ENCODE measurements around the gene KIAA0825.

KIAA0825 gene

GRCh38 chr5:94481059-94481458, 137.3 kb downstream of the KIAA0825 start:
- H3K27me3 ChIP-seq (ENCODE audit: control insufficient read depth, insufficient read depth, low read length), result no peaks in the 10 kb centered on the region
- no peaks in the 10 kb centered on the region for H3K36me3 ChIP-seq (ENCODE audit: control insufficient read depth, insufficient read depth, low read length)
- no peaks in the 10 kb centered on the region for H3K9me3 ChIP-seq (ENCODE audit: control insufficient read depth, insufficient read depth, low read length)
- no peak overlapping the region for H3K4me3 ChIP-seq (ENCODE audit: low read depth, low read length)
- no peaks in the 10 kb centered on the region for H3K4me1 ChIP-seq (ENCODE audit: control insufficient read depth, insufficient read depth, low read length)
- H3K9ac ChIP-seq (ENCODE audit: low read depth, low read length), result no peak overlapping the region

GRCh38 chr5:94480486-94480885, 137.9 kb downstream of the KIAA0825 start:
- H3K9ac ChIP-seq (ENCODE audit: low read depth, low read length), result no peak overlapping the region
- H3K36me3 ChIP-seq (ENCODE audit: control insufficient read depth, insufficient read depth, low read length), result no peaks in the 10 kb centered on the region
- no peak overlapping the region for H3K4me3 ChIP-seq (ENCODE audit: low read depth, low read length)
- no peaks in the 10 kb centered on the region for H3K9me3 ChIP-seq (ENCODE audit: control insufficient read depth, insufficient read depth, low read length)
- H3K27me3 ChIP-seq (ENCODE audit: control insufficient read depth, insufficient read depth, low read length), result no peaks in the 10 kb centered on the region
- H3K4me1 ChIP-seq (ENCODE audit: control insufficient read depth, insufficient read depth, low read length), result no peaks in the 10 kb centered on the region

GRCh38 chr5:94473936-94474335, 144.5 kb downstream of the KIAA0825 start:
- no peaks in the 10 kb centered on the region for H3K4me1 ChIP-seq (ENCODE audit: control insufficient read depth, insufficient read depth, low read length)
- no peak overlapping the region for H3K9ac ChIP-seq (ENCODE audit: low read depth, low read length)
- no peak overlapping the region for H3K4me3 ChIP-seq (ENCODE audit: low read depth, low read length)
- no peaks in the 10 kb centered on the region for H3K27me3 ChIP-seq (ENCODE audit: control insufficient read depth, insufficient read depth, low read length)
- no peaks in the 10 kb centered on the region for H3K36me3 ChIP-seq (ENCODE audit: control insufficient read depth, insufficient read depth, low read length)
- no peaks in the 10 kb centered on the region for H3K9me3 ChIP-seq (ENCODE audit: control insufficient read depth, insufficient read depth, low read length)

GRCh38 chr5:94471521-94471920, 146.9 kb downstream of the KIAA0825 start:
- Histone ChIP-seq H3K9me3 (ENCODE audit: control insufficient read depth, insufficient read depth, low read length) (no peaks in the 10 kb centered on the region), H3K4me1 (ENCODE audit: control insufficient read depth, insufficient read depth, low read length) (no peaks in the 10 kb centered on the region), H3K27me3 (ENCODE audit: control insufficient read depth, insufficient read depth, low read length) (no peaks in the 10 kb centered on the region), H3K36me3 (ENCODE audit: control insufficient read depth, insufficient read depth, low read length) (no peaks in the 10 kb centered on the region), H3K9ac (ENCODE audit: low read depth, low read length) (no peak overlapping the region), H3K4me3 (ENCODE audit: low read depth, low read length) (no peak overlapping the region)

GRCh38 chr5:94470802-94471201, 147.6 kb downstream of the KIAA0825 start:
- Histone ChIP-seq H3K36me3 (ENCODE audit: control insufficient read depth, insufficient read depth, low read length) (no peaks in the 10 kb centered on the region), H3K4me3 (ENCODE audit: low read depth, low read length) (no peak overlapping the region), H3K9ac (ENCODE audit: low read depth, low read length) (no peak overlapping the region), H3K9me3 (ENCODE audit: control insufficient read depth, insufficient read depth, low read length) (no peaks in the 10 kb centered on the region), H3K27me3 (ENCODE audit: control insufficient read depth, insufficient read depth, low read length) (no peaks in the 10 kb centered on the region), H3K4me1 (ENCODE audit: control insufficient read depth, insufficient read depth, low read length) (no peaks in the 10 kb centered on the region)

GRCh38 chr5:94469894-94470329, 148.5 kb downstream of the KIAA0825 start:
- Histone ChIP-seq H3K27me3 (ENCODE audit: control insufficient read depth, insufficient read depth, low read length) (no peaks in the 10 kb centered on the region), H3K9ac (ENCODE audit: low read depth, low read length) (no peak overlapping the region), H3K4me1 (ENCODE audit: control insufficient read depth, insufficient read depth, low read length) (no peaks in the 10 kb centered on the region), H3K36me3 (ENCODE audit: control insufficient read depth, insufficient read depth, low read length) (no peaks in the 10 kb centered on the region), H3K9me3 (ENCODE audit: control insufficient read depth, insufficient read depth, low read length) (no peaks in the 10 kb centered on the region), H3K4me3 (ENCODE audit: low read depth, low read length) (no peak overlapping the region)

- Histone ChIP-seq H3K27me3 (ENCODE audit: control insufficient read depth, insufficient read depth, low read length) (no peaks in the 10 kb centered on the region), H3K36me3 (ENCODE audit: control insufficient read depth, insufficient read depth, low read length) (no peaks in the 10 kb centered on the region), H3K4me3 (ENCODE audit: low read depth, low read length) (no peak overlapping the region), H3K9ac (ENCODE audit: low read depth, low read length) (no peak overlapping the region), H3K4me1 (ENCODE audit: control insufficient read depth, insufficient read depth, low read length) (no peaks in the 10 kb centered on the region), H3K9me3 (ENCODE audit: control insufficient read depth, insufficient read depth, low read length) (no peaks in the 10 kb centered on the region)
Measured at GRCh38 chr5:94467954-94468930, 150.2 kb downstream of the KIAA0825 start.

GRCh38 chr5:94467346-94467953, 151.0 kb downstream of the KIAA0825 start:
- no peaks in the 10 kb centered on the region for H3K9me3 ChIP-seq (ENCODE audit: control insufficient read depth, insufficient read depth, low read length)
- H3K27me3 ChIP-seq (ENCODE audit: control insufficient read depth, insufficient read depth, low read length), result no peaks in the 10 kb centered on the region
- H3K4me3 ChIP-seq (ENCODE audit: low read depth, low read length), result no peak overlapping the region
- no peaks in the 10 kb centered on the region for H3K4me1 ChIP-seq (ENCODE audit: control insufficient read depth, insufficient read depth, low read length)
- H3K36me3 ChIP-seq (ENCODE audit: control insufficient read depth, insufficient read depth, low read length), result no peaks in the 10 kb centered on the region
- H3K9ac ChIP-seq (ENCODE audit: low read depth, low read length), result no peak overlapping the region

GRCh38 chr5:94463739-94464138, 154.7 kb downstream of the KIAA0825 start:
- no peaks in the 10 kb centered on the region for H3K27me3 ChIP-seq (ENCODE audit: control insufficient read depth, insufficient read depth, low read length)
- H3K36me3 ChIP-seq (ENCODE audit: control insufficient read depth, insufficient read depth, low read length), result no peaks in the 10 kb centered on the region
- H3K4me1 ChIP-seq (ENCODE audit: control insufficient read depth, insufficient read depth, low read length), result no peaks in the 10 kb centered on the region
- no peak overlapping the region for H3K9ac ChIP-seq (ENCODE audit: low read depth, low read length)
- H3K4me3 ChIP-seq (ENCODE audit: low read depth, low read length), result no peak overlapping the region
- no peaks in the 10 kb centered on the region for H3K9me3 ChIP-seq (ENCODE audit: control insufficient read depth, insufficient read depth, low read length)

GRCh38 chr5:94461131-94461530, 157.3 kb downstream of the KIAA0825 start:
- Histone ChIP-seq H3K27me3 (ENCODE audit: control insufficient read depth, insufficient read depth, low read length) (no peaks in the 10 kb centered on the region), H3K9me3 (ENCODE audit: control insufficient read depth, insufficient read depth, low read length) (no peaks in the 10 kb centered on the region), H3K9ac (ENCODE audit: low read depth, low read length) (no peak overlapping the region), H3K4me1 (ENCODE audit: control insufficient read depth, insufficient read depth, low read length) (no peaks in the 10 kb centered on the region), H3K36me3 (ENCODE audit: control insufficient read depth, insufficient read depth, low read length) (no peaks in the 10 kb centered on the region), H3K4me3 (ENCODE audit: low read depth, low read length) (no peak overlapping the region)

- Histone ChIP-seq H3K4me3 (ENCODE audit: low read depth, low read length) (no peak overlapping the region), H3K9ac (ENCODE audit: low read depth, low read length) (no peak overlapping the region), H3K27me3 (ENCODE audit: control insufficient read depth, insufficient read depth, low read length) (no peaks in the 10 kb centered on the region), H3K36me3 (ENCODE audit: control insufficient read depth, insufficient read depth, low read length) (no peaks in the 10 kb centered on the region), H3K4me1 (ENCODE audit: control insufficient read depth, insufficient read depth, low read length) (no peaks in the 10 kb centered on the region), H3K9me3 (ENCODE audit: control insufficient read depth, insufficient read depth, low read length) (no peaks in the 10 kb centered on the region)
Measured at GRCh38 chr5:94459915-94460314, 158.5 kb downstream of the KIAA0825 start.

GRCh38 chr5:94457788-94458187, 160.6 kb downstream of the KIAA0825 start:
- Histone ChIP-seq H3K36me3 (ENCODE audit: control insufficient read depth, insufficient read depth, low read length) (no peaks in the 10 kb centered on the region), H3K9me3 (ENCODE audit: control insufficient read depth, insufficient read depth, low read length) (no peaks in the 10 kb centered on the region), H3K4me1 (ENCODE audit: control insufficient read depth, insufficient read depth, low read length) (no peaks in the 10 kb centered on the region), H3K9ac (ENCODE audit: low read depth, low read length) (no peak overlapping the region), H3K4me3 (ENCODE audit: low read depth, low read length) (no peak overlapping the region), H3K27me3 (ENCODE audit: control insufficient read depth, insufficient read depth, low read length) (no peaks in the 10 kb centered on the region)

Data from iPS-15b (cell line).